Ovary (tissue), 3 donors: ENCODE measurements around the gene MATCAP1.

Experiments
- POLR2A ChIP-seq: fragments of 450-650 bp; IDR thresholded peaks from one replicate; pipeline ENCODE4 v1.6.1; 2017; ENCODE audit warnings: antibody characterized with exemption, mild to moderate bottlenecking, moderate library complexity
- TF ChIP-seq, protein P1 (sequence below), 3 donors: fragments of 450-650 bp in 2 of 3; fragments of 200-600 bp in 1 of 3; IDR thresholded peaks; one replicate each; pipeline versions ENCODE4 v1.5.1 to v1.8.0; 2016 to 2022; ENCODE audit warnings: antibody characterized with exemption in 3 of 3, mild to moderate bottlenecking in 1 of 3
- donor health status: DM: no; HTN: no; CAD: no.

DNA sequence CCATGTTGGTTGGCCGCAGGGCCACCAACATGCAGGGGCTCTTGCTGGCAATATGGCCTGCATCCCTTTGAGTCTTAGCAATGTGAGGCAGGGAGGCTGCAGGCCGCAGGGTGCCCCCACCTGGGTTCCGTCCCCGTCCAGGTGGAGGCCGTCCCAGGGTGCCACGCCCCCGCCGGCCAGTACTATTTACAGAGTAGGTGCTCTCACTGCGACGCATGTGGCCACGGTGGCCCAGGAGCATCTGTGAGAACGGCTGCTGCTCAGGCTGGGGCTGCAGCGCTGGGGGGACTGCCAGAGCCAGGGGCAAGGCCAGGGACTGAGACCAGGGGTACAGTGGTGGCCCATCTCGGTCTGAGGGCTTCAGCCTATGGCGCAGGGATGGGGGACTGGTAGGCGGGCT, 3.6 kb downstream of the MATCAP1 start:
- TF ChIP-seq, protein P1, sequence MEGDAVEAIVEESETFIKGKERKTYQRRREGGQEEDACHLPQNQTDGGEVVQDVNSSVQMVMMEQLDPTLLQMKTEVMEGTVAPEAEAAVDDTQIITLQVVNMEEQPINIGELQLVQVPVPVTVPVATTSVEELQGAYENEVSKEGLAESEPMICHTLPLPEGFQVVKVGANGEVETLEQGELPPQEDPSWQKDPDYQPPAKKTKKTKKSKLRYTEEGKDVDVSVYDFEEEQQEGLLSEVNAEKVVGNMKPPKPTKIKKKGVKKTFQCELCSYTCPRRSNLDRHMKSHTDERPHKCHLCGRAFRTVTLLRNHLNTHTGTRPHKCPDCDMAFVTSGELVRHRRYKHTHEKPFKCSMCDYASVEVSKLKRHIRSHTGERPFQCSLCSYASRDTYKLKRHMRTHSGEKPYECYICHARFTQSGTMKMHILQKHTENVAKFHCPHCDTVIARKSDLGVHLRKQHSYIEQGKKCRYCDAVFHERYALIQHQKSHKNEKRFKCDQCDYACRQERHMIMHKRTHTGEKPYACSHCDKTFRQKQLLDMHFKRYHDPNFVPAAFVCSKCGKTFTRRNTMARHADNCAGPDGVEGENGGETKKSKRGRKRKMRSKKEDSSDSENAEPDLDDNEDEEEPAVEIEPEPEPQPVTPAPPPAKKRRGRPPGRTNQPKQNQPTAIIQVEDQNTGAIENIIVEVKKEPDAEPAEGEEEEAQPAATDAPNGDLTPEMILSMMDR (IDR thresholded peaks at IDR 0.05), result no peak
- no peak for TF ChIP-seq POLR2A
